HG03064 (cell line): Measurements from ENCODE around the gene DCST1.

Source experiments
- ATAC-seq: cut with Tn5 transposase; IDR thresholded peaks from one replicate; pipeline ENCODE4 v1.9.1; 2021; ENCODE audit warnings: low read depth; ENCODE audit not compliant: unreplicated experiment

DCST1 gene

GRCh38 chr1:155000726-155001424 lies 32.7 kb upstream of the DCST1 start:
- ATAC-seq: peak; percentile 45

DNA sequence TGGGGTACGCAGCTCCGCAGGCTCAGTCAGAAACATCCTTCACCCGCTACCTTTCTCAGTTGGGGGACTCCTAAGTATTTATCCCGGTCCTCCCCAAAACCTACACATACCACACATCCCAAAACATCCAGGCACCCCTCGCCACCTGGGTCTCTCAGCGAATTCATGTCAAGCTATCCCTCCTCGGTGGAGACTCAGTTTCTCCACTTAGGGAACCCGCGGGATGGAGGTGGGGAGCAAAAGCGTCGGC lies 32.3 kb upstream of the DCST1 start:
- no peak for ATAC-seq

DNA sequence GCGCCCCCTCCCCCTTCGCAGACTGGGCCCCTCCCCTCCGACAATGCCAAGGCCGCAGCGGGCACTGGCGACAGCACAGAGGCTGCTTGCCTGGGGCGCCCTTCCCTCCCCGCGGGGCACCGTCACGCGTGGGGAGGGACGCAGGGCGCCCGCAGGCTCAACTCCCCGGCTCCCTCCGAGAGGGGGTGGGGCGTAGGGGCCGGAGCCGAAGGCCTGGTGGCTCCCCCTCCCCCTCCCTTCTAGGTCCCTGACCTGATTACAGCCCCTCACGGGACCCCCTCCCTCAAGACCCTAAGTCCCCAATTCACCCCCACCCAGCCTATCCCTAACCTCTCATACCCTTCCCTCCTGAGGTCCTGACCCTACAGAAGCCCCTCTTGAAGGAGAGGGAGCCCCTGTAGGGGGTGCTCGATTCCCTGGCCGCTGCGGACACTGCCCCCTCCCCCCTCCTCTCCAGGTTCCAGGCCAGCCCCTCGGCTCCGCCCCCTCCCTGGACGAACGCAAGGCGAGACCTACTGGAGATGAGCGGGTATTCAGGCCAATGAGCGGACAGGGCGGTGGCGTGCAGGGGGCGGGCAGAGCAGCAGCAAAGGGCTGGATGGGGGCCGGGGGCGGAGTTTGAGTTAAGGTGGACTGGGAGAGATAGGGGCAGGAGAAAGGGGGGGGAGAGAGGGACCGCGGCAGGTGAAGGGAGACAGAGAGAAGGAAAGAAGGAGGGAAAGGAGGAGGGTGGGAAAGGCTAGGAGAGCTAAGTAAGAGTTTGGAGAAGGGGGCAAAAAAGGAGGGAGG lies 31.8 kb upstream of the DCST1 start:
- ATAC-seq: peak; percentile 36

GRCh38 chr1:155002464-155003226 lies 31.0 kb upstream of the DCST1 start, which contains the start of gene ZBTB7B:
Gene ZBTB7B (plus strand): TSS chr1:155002802. CDS start chr1:155014661, 11,859 bp downstream.
- ATAC-seq: no peak

DNA sequence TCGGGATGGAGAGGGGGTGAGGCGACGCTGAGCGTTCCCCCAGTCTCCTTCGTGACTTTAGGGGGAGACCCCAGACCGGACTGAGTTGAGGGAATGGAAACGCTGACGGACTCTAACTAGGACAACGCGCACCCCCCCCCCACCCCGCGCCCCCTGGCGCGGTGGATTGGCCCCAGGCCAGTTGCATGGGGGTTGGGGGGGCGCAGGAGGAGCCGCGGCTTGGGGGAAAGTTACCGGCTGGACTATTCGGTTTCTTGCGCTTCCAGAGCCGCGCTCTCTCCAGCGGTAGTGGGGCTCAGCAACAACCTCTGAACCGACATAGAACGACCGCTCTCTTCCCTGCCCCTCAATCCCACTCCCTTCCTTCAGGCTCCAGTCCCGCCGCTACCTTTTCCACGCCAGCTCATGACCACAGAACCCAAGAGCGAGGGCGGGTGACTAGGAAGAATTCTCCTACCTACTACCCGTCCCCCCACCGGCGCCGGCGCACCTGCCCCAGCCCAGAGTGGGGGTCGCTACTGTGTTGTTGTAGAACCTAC lies 30.3 kb upstream of the DCST1 start:
- no peak for ATAC-seq

- no peak for ATAC-seq
Measured at GRCh38 chr1:155003766-155004351, 29.8 kb upstream of the DCST1 start.

- no peak for ATAC-seq
Measured at GRCh38 chr1:155004352-155005075, 29.1 kb upstream of the DCST1 start.

GRCh38 chr1:155005076-155006011 lies 28.3 kb upstream of the DCST1 start:
- no peak for ATAC-seq

- no peak for ATAC-seq
Measured at GRCh38 chr1:155006601-155007101, 27.0 kb upstream of the DCST1 start.

DNA sequence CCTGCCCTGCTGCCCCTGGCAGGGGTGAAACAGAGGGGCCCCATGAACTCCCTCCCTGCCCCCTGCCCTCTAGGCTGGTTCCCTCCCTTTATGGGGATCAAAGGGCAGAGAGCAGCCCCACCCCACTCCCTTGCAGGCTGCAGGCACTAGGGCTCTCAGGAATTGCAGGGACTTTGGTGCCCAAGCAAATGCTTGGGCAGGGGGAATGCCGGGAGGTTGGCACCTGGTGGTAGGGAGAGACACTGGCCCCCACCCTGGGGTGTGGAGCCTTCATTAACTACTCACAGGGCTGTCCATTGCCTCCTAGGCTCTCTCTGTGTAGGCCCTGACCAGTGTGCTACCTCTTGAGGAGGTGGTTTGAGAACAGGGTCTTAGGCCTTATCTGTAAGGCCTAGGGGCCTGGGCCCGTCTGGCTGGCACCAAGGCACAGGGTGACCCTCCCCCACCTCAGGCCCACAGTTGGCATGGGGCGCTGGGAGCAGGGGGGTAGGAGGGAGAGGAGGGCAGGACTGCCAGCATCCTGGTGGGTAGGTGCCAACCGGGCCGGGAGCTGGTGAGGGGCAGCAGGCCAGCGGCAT lies 26.3 kb upstream of the DCST1 start:
- no peak for ATAC-seq

GRCh38 chr1:155008015-155008941 lies 25.3 kb upstream of the DCST1 start:
- ATAC-seq: no peak

GRCh38 chr1:155009221-155009711 lies 24.4 kb upstream of the DCST1 start:
- no peak for ATAC-seq

DNA sequence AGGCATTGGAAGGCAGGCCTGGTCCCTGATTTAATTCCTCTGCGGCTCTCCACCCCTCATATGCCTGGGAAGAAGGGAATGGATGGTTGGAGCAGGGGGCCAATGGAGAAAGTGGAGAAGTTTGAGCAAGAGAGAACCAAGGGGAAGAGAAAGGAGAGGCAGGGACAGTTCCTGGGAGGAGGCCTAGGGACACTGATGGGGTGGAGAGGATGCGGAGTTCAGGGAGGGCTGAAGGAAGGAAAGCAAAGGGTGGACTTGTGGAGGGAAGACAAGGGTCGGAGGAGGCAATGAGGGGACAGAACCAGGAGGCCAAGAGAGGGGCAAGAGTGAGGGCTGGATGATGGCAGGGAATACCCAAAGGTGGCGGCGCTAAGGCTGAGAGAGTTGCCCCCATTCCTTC lies 23.9 kb upstream of the DCST1 start:
- ATAC-seq: no peak

- ATAC-seq: no peak
Measured at GRCh38 chr1:155010211-155010918, 23.3 kb upstream of the DCST1 start.

DNA sequence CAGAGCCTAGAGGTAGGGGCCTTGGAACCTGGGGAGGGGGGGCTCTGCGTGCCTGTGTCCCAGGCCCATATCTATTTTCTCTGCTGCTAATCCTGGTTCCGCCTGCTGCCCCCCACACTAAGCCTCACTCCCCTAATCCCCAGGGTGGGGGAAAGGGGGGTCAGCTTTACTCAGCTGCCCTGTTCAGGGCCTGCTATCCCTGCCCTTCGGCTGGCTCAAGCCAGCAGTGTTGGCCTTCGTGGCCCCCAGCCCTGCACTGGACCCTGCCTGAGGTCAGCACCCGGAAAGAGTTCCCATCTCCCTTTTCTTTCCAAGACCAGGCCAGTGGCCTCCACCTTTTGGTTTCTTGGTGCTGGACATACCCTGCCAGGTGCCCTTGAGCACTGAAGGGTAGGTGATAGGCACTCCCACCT lies 22.6 kb upstream of the DCST1 start:
- ATAC-seq: no peak

GRCh38 chr1:155011437-155012025 lies 22.1 kb upstream of the DCST1 start:
- ATAC-seq: no peak
